Measurements from ENCODE around the gene OLIG3. TPM values are rescaled to one million over a fixed set of nuclear protein-coding genes. Genes with fewer than 3 reads are reported as not detected.
A peak's percentile ranks its signal among the peaks of the same experiment; 100 is the strongest.

Gene OLIG3
- polyA plus RNA-seq, 1 donor = not detected

DNA sequence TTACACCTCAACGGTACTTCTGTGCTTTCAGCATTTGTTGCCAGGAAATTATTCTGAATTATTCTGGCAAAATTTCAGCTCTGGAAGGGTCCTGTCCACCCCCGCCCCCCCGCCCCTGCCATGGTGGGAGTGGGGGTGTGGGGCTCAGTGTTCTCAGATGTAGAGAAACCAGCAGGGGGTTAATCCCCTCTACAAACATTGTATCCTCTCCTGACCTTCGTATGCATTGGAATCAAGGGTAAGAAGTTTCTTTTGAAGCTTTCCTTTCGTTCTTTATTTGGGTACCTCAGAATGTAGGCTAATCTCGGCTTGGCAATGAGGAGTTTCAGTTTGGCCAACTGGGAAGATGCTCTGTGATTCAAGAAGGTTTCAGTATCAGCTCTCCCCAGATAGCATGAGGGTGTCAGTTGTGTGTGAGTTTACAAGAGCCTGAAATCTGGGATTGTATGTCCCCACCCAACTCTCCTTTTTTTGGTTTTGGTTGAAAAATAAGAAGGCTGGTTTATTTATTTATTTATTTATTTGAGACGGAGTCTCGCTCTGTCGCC lies 25.5 kb upstream of the OLIG3 start:
- no peak for DNase-seq
- peaks cover 43% of the 10 kb centered on the region for H3K27me3 ChIP-seq (ENCODE audit: control insufficient read depth, insufficient read depth, low read length)
- H3K4me1 ChIP-seq (ENCODE audit: control insufficient read depth, insufficient read depth, low read length) = no peaks in the 10 kb centered on the region
- H3K27ac ChIP-seq (ENCODE audit: low read length) = no peak overlapping the region
- no CpG with 5 or more reads among the region's 9 CpGs for WGBS (ENCODE audit: insufficient coverage, low lambda C conversion rate)
- no peak overlapping the region for H3K4me3 ChIP-seq (ENCODE audit: low read length)
- no peaks in the 10 kb centered on the region for H3K9me3 ChIP-seq (ENCODE audit: control insufficient read depth, low read depth, low read length)
- H3K36me3 ChIP-seq (ENCODE audit: control insufficient read depth, insufficient read depth, low read length) = no peaks in the 10 kb centered on the region

GRCh38 chr6:137518386-137518983 lies 24.3 kb upstream of the OLIG3 start:
- Histone ChIP-seq H3K4me1 (ENCODE audit: control insufficient read depth, insufficient read depth, low read length) (no peaks in the 10 kb centered on the region), H3K4me3 (ENCODE audit: low read length) (no peak overlapping the region), H3K27ac (ENCODE audit: low read length) (no peak overlapping the region), H3K9me3 (ENCODE audit: control insufficient read depth, low read depth, low read length) (no peaks in the 10 kb centered on the region), H3K36me3 (ENCODE audit: control insufficient read depth, insufficient read depth, low read length) (no peaks in the 10 kb centered on the region), H3K27me3 (ENCODE audit: control insufficient read depth, insufficient read depth, low read length) (peaks cover 49% of the 10 kb centered on the region)
- no peak for DNase-seq
- 50% methylated on average over 1 of the region's 7 CpGs for WGBS (ENCODE audit: insufficient coverage, low lambda C conversion rate)

- H3K9me3 ChIP-seq (ENCODE audit: control insufficient read depth, low read depth, low read length) = no peaks in the 10 kb centered on the region
- H3K4me1 ChIP-seq (ENCODE audit: control insufficient read depth, insufficient read depth, low read length) = no peaks in the 10 kb centered on the region
- peaks cover 60% of the 10 kb centered on the region for H3K27me3 ChIP-seq (ENCODE audit: control insufficient read depth, insufficient read depth, low read length)
- no peak for DNase-seq
- WGBS (ENCODE audit: insufficient coverage, low lambda C conversion rate) = 79% methylated on average over 2 of the region's 5 CpGs
- H3K27ac ChIP-seq (ENCODE audit: low read length) = no peak overlapping the region
- H3K36me3 ChIP-seq (ENCODE audit: control insufficient read depth, insufficient read depth, low read length) = no peaks in the 10 kb centered on the region
- H3K4me3 ChIP-seq (ENCODE audit: low read length) = no peak overlapping the region
Measured at GRCh38 chr6:137514418-137514817, 20.2 kb upstream of the OLIG3 start.

GRCh38 chr6:137512757-137513605 lies 18.8 kb upstream of the OLIG3 start:
- Histone ChIP-seq H3K9me3 (ENCODE audit: control insufficient read depth, low read depth, low read length) (no peaks in the 10 kb centered on the region), H3K27ac (ENCODE audit: low read length) (no peak overlapping the region), H3K36me3 (ENCODE audit: control insufficient read depth, insufficient read depth, low read length) (no peaks in the 10 kb centered on the region), H3K4me3 (ENCODE audit: low read length) (no peak overlapping the region), H3K4me1 (ENCODE audit: control insufficient read depth, insufficient read depth, low read length) (no peaks in the 10 kb centered on the region), H3K27me3 (ENCODE audit: control insufficient read depth, insufficient read depth, low read length) (peaks cover 54% of the 10 kb centered on the region)
- WGBS (ENCODE audit: insufficient coverage, low lambda C conversion rate) = 64% methylated on average over 2 of the region's 14 CpGs
- DNase-seq = no peak

DNA sequence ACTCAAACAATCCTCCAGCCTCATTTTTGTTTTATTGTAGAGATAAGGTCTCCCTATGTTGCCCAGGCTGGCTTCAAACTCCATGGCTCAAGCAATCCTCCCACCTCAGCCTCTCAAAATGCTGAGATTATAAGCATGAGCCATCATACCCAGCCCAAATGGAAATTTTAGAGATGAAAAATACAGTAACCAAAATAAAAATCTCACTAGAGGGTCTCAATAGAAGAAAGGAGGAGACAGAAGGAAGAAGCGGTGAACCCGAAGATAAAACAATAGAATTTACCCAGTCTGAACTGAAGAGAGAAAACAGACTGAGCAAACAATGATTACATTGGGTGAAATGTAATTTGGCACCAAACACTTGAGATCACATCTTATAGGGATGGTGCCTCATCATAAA lies 16.7 kb upstream of the OLIG3 start:
- Histone ChIP-seq H3K27ac (ENCODE audit: low read length) (no peak overlapping the region), H3K36me3 (ENCODE audit: control insufficient read depth, insufficient read depth, low read length) (no peaks in the 10 kb centered on the region), H3K4me3 (ENCODE audit: low read length) (no peak overlapping the region), H3K9me3 (ENCODE audit: control insufficient read depth, low read depth, low read length) (no peaks in the 10 kb centered on the region), H3K27me3 (ENCODE audit: control insufficient read depth, insufficient read depth, low read length) (peaks cover 43% of the 10 kb centered on the region), H3K4me1 (ENCODE audit: control insufficient read depth, insufficient read depth, low read length) (no peaks in the 10 kb centered on the region)
- DNase-seq = no peak
- 100% methylated on average over 2 of the region's 2 CpGs for WGBS (ENCODE audit: insufficient coverage, low lambda C conversion rate)

DNA sequence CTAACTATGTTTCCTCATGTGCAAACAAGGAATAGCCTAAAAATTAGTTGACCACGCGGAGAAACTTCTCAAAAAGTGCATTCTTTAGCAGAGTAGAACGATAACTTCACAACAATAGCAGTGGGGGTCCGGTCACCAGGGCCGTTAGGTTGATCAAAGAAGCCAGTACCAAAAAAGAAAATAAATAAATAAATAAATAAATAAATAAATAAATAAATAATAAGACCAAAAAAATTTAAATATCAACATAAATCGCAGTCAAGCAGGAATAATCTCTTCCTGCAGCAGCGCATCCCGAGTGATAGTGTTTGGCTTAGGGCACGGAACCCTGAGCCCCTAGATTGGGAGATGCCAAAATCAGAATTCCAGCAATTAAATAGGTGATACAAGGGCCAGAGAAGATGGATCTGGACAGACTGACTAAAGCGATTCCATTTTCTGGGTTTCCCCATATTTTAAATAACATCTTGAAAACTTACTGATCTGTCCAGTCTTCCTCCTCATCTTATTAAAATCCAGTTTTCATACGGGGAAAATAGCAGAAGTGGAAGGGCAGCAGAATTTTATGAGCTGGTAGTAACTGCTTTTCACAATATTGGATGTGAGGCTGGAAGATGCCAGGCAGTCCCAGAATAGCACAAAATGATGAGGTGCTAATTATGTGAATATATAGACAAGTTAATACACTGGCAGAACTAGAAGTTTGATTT lies 4.4 kb upstream of the OLIG3 start:
- peak in 1 of 2 donors; percentile 9 for DNase-seq
- 20% methylated on average over 1 of the region's 11 CpGs for WGBS (ENCODE audit: insufficient coverage, low lambda C conversion rate)
- peaks cover 19% of the 10 kb centered on the region for H3K4me1 ChIP-seq (ENCODE audit: control insufficient read depth, insufficient read depth, low read length)
- H3K9me3 ChIP-seq (ENCODE audit: control insufficient read depth, low read depth, low read length) = peaks cover 16% of the 10 kb centered on the region
- no peak overlapping the region for H3K4me3 ChIP-seq (ENCODE audit: low read length)
- H3K27me3 ChIP-seq (ENCODE audit: control insufficient read depth, insufficient read depth, low read length) = peaks cover 71% of the 10 kb centered on the region
- no peaks in the 10 kb centered on the region for H3K36me3 ChIP-seq (ENCODE audit: control insufficient read depth, insufficient read depth, low read length)
- H3K27ac ChIP-seq (ENCODE audit: low read length) = no peak overlapping the region

DNA sequence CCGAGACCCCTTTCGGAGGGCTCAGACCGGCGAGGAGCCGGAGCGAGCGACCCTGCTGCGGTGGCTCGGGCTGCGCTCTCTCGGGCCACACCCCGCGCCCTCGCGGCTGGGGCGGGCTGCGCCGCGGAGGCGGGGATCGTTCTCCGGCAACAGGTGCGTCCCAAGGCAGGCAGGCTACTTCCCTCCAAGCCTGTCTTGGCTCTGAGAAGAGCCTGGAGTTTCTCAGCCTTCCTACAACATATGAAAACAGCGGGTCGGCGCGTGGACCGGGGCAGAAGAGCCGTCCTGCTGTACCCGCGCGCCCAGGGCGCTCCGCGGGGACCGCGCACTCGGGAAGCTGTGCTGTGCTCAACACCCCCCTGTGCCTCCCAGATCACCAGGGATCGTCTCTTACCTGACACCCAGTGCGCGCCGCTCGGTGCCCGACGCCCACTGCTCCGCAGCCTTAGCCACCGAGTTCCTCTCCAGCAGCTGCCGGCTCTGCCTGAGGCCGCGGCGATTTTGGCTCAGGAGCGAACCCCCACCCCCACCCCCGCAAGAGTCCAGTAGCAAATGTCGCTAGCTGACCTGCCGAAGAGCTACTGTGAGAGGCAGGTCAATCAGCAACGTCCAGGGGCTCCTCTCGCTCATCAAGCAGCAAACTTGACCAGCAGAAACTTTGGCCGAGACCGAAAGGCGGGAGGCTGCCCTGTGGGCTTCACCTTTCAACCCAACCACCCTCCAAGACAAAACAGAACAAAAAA lies 3.7 kb upstream of the OLIG3 start:
- DNase-seq = peak in 1 of 2 donors; percentile 57

DNA sequence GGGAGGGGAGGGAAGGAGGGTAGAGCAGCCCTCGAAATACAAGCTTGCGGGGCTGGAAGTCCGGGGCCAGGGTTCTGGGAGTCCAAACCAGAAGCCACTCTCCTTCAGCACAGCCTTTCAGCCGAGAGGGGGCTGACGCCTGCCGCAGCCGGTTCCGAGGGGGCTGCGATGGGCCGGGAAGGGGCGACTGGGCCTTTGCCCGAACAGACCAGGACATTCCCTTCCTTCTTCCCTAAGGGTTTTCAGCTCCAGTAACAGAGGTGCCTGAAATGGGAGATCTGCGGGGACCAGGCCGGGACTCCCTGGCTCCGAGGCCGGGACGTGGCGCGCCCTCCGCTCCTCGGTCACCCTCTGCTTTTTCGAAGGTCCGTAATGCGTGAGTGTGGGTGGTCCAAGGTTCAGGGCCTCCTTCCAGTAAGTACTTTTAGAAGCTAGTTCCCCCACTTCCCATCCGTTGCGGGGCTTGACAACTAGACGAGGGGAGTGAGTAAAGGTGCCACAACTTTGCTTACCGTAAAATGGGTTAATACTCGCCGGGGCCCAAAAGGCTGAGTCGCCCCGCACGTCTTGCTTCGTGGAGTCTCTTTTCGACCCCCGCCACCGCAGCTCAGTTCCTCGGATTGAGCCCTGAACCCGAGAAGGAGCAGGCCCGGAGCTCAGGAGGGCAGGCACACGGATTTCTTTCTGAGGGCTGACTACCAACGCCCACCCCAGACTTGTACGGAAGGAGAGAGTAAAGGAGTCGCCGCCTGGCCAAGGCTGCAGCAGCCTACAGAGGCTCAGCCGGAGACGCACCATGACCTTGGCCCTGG lies 2.9 kb upstream of the OLIG3 start:
- no CpG with 5 or more reads among the region's 47 CpGs for WGBS (ENCODE audit: insufficient coverage, low lambda C conversion rate)
- Histone ChIP-seq H3K4me3 (ENCODE audit: low read length) (no peak overlapping the region), H3K4me1 (ENCODE audit: control insufficient read depth, insufficient read depth, low read length) (peaks cover 21% of the 10 kb centered on the region), H3K9me3 (ENCODE audit: control insufficient read depth, low read depth, low read length) (peaks cover 22% of the 10 kb centered on the region), H3K36me3 (ENCODE audit: control insufficient read depth, insufficient read depth, low read length) (no peaks in the 10 kb centered on the region), H3K27me3 (ENCODE audit: control insufficient read depth, insufficient read depth, low read length) (peaks cover 83% of the 10 kb centered on the region), H3K27ac (ENCODE audit: low read length) (no peak overlapping the region)
- DNase-seq = peak in 1 of 2 donors; percentile 30

More for the DNA sequence above, 3.7 kb upstream of the OLIG3 start:
- H3K9me3 ChIP-seq (ENCODE audit: control insufficient read depth, low read depth, low read length) = peaks cover 22% of the 10 kb centered on the region
- H3K27me3 ChIP-seq (ENCODE audit: control insufficient read depth, insufficient read depth, low read length) = peaks cover 75% of the 10 kb centered on the region
- no peak overlapping the region for H3K27ac ChIP-seq (ENCODE audit: low read length)
- H3K4me3 ChIP-seq (ENCODE audit: low read length) = peak overlapping the region; percentile 25
- H3K4me1 ChIP-seq (ENCODE audit: control insufficient read depth, insufficient read depth, low read length) = peaks cover 21% of the 10 kb centered on the region
- no CpG with 5 or more reads among the region's 60 CpGs for WGBS (ENCODE audit: insufficient coverage, low lambda C conversion rate)
- no peaks in the 10 kb centered on the region for H3K36me3 ChIP-seq (ENCODE audit: control insufficient read depth, insufficient read depth, low read length)

GRCh38 chr6:137496368-137496767 lies 2.2 kb upstream of the OLIG3 start:
- H3K27me3 ChIP-seq (ENCODE audit: control insufficient read depth, insufficient read depth, low read length) = peaks cover 90% of the 10 kb centered on the region
- H3K9me3 ChIP-seq (ENCODE audit: control insufficient read depth, low read depth, low read length) = peaks cover 22% of the 10 kb centered on the region
- H3K27ac ChIP-seq (ENCODE audit: low read length) = no peak overlapping the region
- WGBS (ENCODE audit: insufficient coverage, low lambda C conversion rate) = 7% methylated on average over 2 of the region's 17 CpGs
- peak in 1 of 2 donors; percentile 14 for DNase-seq
- H3K4me3 ChIP-seq (ENCODE audit: low read length) = no peak overlapping the region
- H3K36me3 ChIP-seq (ENCODE audit: control insufficient read depth, insufficient read depth, low read length) = no peaks in the 10 kb centered on the region
- H3K4me1 ChIP-seq (ENCODE audit: control insufficient read depth, insufficient read depth, low read length) = peaks cover 21% of the 10 kb centered on the region

Data from large intestine (tissue), 3 donors.